Kidney (tissue), 14 donors: ENCODE results near the gene ARHGAP20. TPM values are rescaled to one million over a fixed set of nuclear protein-coding genes. Genes with fewer than 3 reads are reported as not detected.

Source experiments
- DNase-seq, 5 donors: peaks; one replicate each; pipeline ENCODE4 v3.0.0-alpha.2; 2013 to 2020
- FAIRE-seq: peaks from 2 replicates; lab custom pipeline; 2012; peaks lifted over from hg19 to GRCh38; lab: Jason Lieb, UNC
- H3K27ac ChIP-seq, 2 donors: one replicate each; pipeline ENCODE4 v1.7.0; 2013; ENCODE audit warnings: low read depth in 2 of 2, low read length in 2 of 2, inconsistent platforms in 1 of 2
- H3K27me3 ChIP-seq: one replicate; pipeline ENCODE4 v1.7.1; 2013; ENCODE audit warnings: low read length, inconsistent platforms; ENCODE audit not compliant: control insufficient read depth, insufficient read depth
- H3K36me3 ChIP-seq, 3 donors: one replicate each; pipeline versions ENCODE4 v1.7.0 to v1.7.1; 2013; ENCODE audit warnings: low read length in 3 of 3, control low read depth in 1 of 3, inconsistent platforms in 1 of 3; ENCODE audit not compliant: insufficient read depth in 3 of 3, control insufficient read depth in 2 of 3
- H3K4me1 ChIP-seq, 3 donors: one replicate each; pipeline versions ENCODE4 v1.7.0 to v1.7.1; 2013; ENCODE audit warnings: low read length in 3 of 3, inconsistent platforms in 1 of 3, low read depth in 1 of 3; ENCODE audit not compliant: control insufficient read depth in 2 of 3, insufficient read depth in 2 of 3
- H3K4me3 ChIP-seq, 3 donors: one replicate each; pipeline versions ENCODE4 v1.7.0 to v1.8.1; 2013; ENCODE audit warnings: low read length in 3 of 3, control low read depth in 1 of 3, inconsistent platforms in 1 of 3
- H3K9ac ChIP-seq, 3 donors: one replicate each; pipeline versions ENCODE4 v1.7.0 to v1.7.1; 2013; ENCODE audit warnings: low read length in 3 of 3, control low read depth in 1 of 3, inconsistent platforms in 1 of 3
- H3K9me3 ChIP-seq, 3 donors: one replicate each; pipeline versions ENCODE4 v1.7.0 to v1.7.1; 2013; ENCODE audit warnings: low read length in 3 of 3, control low read depth in 1 of 3, inconsistent platforms in 1 of 3; ENCODE audit not compliant: control insufficient read depth in 2 of 3, insufficient read depth in 1 of 3
- CTCF ChIP-seq: IDR thresholded peaks from 3 replicates; pipeline ENCODE4 v1.5.1; 2012; ENCODE audit warnings: mild to moderate bottlenecking, moderate library complexity, borderline replicate concordance; ENCODE audit not compliant: insufficient read depth; ENCODE audit errors: extremely low read depth
- intact Hi-C: fragments of 100-400 bp; cut with DNase I; formaldehyde crosslinking; loops from one replicate; pipeline ENCODE4 v1.11.1; 2022
- polyA plus RNA-seq: library from polyadenylated mRNA; stranded (reverse); fragments of 350-450 nt; fragmentation: Illumina TruSeq; extraction: RNeasy Lipid Tissue Mini Kit (QIAGEN cat#74804); gene quantifications from one replicate; pipeline ENCODE4 v1.2.3, GENCODE V29; 2014; ENCODE audit warnings: low read depth, low replicate concordance; ENCODE audit not compliant: insufficient read depth
- total RNA-seq: library from RNA; stranded (reverse); fragmentation: NEBNext Ultra II Directional; extraction: Animal tissue kit (Norgen Biotek cat#: 25700); gene quantifications from one replicate; pipeline ENCODE4 v1.2.1, GENCODE V29; 2021
- donor health status: control.
- donor health status: control.
- donor health status: control.
- donor health status: control.
- donor health status: control.
- donor health status: DM: yes; HTN: yes; CAD: no.
- donor health status: Normal renal cell carcinoma (clear cell type).

The ARHGAP20 gene
- total and polyA plus RNA-seq, 2 donors from 2014 or later: 0.11 to 1.4 TPM

- FAIRE-seq: no peak
Observed at GRCh38 chr11:110755941-110756340, 43.7 kb upstream of the ARHGAP20 start.

GRCh38 chr11:110752890-110753289 lies 40.7 kb upstream of the ARHGAP20 start:
- peaks cover 0 to 7% (median 0%) of the 10 kb centered on the region in 3 donors for H3K9me3 ChIP-seq
- H3K36me3 ChIP-seq: no peaks in the 10 kb centered on the region
- no peak overlapping the region for H3K9ac ChIP-seq
- H3K4me1 ChIP-seq: no peaks in the 10 kb centered on the region
- no peaks in the 10 kb centered on the region for H3K27me3 ChIP-seq
- no peak for FAIRE-seq
- TF ChIP-seq CTCF: no peak
- DNase-seq: no peak
- H3K27ac ChIP-seq: no peak overlapping the region
- no peak overlapping the region for H3K4me3 ChIP-seq
- intact Hi-C loops: no loop called here

More at GRCh38 chr11:110755941-110756340, 43.7 kb upstream of the ARHGAP20 start:
- DNase-seq: no peak
- Histone ChIP-seq H3K9me3 (peaks cover 0 to 7% (median 0%) of the 10 kb centered on the region in 3 donors), H3K36me3 (no peaks in the 10 kb centered on the region), H3K4me1 (no peaks in the 10 kb centered on the region), H3K27ac (no peak overlapping the region), H3K9ac (no peak overlapping the region), H3K27me3 (no peaks in the 10 kb centered on the region), H3K4me3 (no peak overlapping the region)
- intact Hi-C loops: no loop called here
- TF ChIP-seq CTCF: no peak

DNA sequence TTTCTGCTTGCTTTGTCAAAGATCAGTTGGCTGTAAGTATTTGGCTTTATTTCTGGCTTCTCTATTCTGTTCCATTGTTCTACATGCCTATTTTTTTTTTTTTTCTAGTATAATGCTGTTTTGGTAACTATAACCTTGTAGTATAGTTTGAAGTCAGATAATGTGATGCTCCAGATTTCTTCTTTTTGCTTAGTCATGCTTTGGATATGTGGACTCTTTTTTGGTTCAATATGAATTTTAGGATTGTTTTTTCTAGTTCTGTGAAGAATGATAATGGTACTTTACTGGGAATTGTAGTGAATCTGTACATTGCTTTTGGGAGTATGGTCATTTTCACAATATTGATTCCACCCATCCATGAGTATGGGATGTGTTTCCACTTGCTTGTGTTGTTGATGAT lies 37.9 kb upstream of the ARHGAP20 start:
- H3K36me3 ChIP-seq: no peaks in the 10 kb centered on the region
- H3K4me1 ChIP-seq: no peaks in the 10 kb centered on the region
- DNase-seq (no peak), FAIRE-seq (no peak)
- TF ChIP-seq CTCF: no peak
- H3K4me3 ChIP-seq: no peak overlapping the region
- intact Hi-C loops: no loop called here
- H3K9me3 ChIP-seq: peaks cover 0 to 7% (median 0%) of the 10 kb centered on the region in 3 donors
- no peak overlapping the region for H3K9ac ChIP-seq
- no peaks in the 10 kb centered on the region for H3K27me3 ChIP-seq
- H3K27ac ChIP-seq: no peak overlapping the region

DNA sequence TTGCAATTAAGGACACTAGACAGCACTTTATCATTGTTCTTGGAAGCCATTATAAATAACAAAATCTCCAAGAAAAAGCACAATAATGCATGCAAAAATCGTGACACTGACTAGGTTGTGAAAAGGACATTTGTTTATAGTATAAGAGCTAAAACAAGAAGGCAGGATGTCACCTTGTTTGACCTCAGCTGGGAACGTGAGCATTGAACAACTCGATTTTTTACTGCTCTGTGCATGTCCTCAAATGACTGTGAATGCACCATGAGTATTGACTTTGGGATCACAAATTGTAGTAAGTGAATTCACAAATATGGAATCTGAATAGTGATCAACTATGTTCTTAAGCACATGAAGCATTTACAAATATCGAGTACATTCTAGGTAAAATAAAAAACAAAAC lies 35.3 kb upstream of the ARHGAP20 start:
- DNase-seq (peak in 1 of 5 donors; percentile 6), FAIRE-seq (no peak)
- intact Hi-C loops: no loop called here
- no peak overlapping the region for H3K9ac ChIP-seq
- H3K9me3 ChIP-seq: peaks cover 0 to under 1% (median 0%) of the 10 kb centered on the region in 3 donors
- H3K27ac ChIP-seq: no peak overlapping the region
- H3K27me3 ChIP-seq: no peaks in the 10 kb centered on the region
- H3K36me3 ChIP-seq: no peaks in the 10 kb centered on the region
- no peak for TF ChIP-seq CTCF
- no peak overlapping the region for H3K4me3 ChIP-seq
- H3K4me1 ChIP-seq: no peaks in the 10 kb centered on the region
